Activated CD4-positive, alpha-beta memory T cell treated with anti-CD3 and anti-CD28 coated beads, Interleukin-2, amount 10 ng/mL, durations not matched to agents 7 days and 5 days (primary cell): ENCODE measurements around the gene CHST11. TPM values are rescaled to one million over a fixed set of nuclear protein-coding genes. Genes with fewer than 3 reads are reported as not detected.
"Not testable (repeated sequence)": the region's sequence is repeated elsewhere in the genome, so short reads cannot be mapped to it uniquely, and the experiment has no call there.

Experiments used
- CTCF ChIA-PET: fragments of 350-600 bp; sonication (Branson Sonifier 250); formaldehyde crosslinking; loops from one replicate; lab custom pipeline; 2021; ENCODE audit warnings: antibody characterized with exemption, inconsistent platforms; lab: Charles Lee
- POLR2A ChIA-PET: fragments of 350-600 bp; sonication (Branson Sonifier 250); formaldehyde crosslinking; loops from one replicate; lab custom pipeline; 2021; ENCODE audit warnings: antibody characterized with exemption; lab: Charles Lee
- DNase-seq: peaks from one replicate; pipeline ENCODE4 v3.0.0-alpha.2; 2020
- H3K27ac Mint-ChIP-seq: one replicate; pipeline ENCODE4 v1.8.0; 2021; ENCODE audit warnings: mild to moderate bottlenecking, mixed read lengths
- H3K27me3 Mint-ChIP-seq: one replicate; pipeline ENCODE4 v1.8.0; 2021; ENCODE audit warnings: mixed read lengths
- H3K36me3 Mint-ChIP-seq: one replicate; pipeline ENCODE4 v1.8.0; 2021; ENCODE audit warnings: low read depth, mixed read lengths
- H3K4me1 Mint-ChIP-seq: one replicate; pipeline ENCODE4 v1.8.0; 2021; ENCODE audit warnings: mixed read lengths
- H3K4me3 Mint-ChIP-seq: one replicate; pipeline ENCODE4 v1.8.0; 2021; ENCODE audit warnings: mild to moderate bottlenecking, mixed read lengths
- H3K9me3 Mint-ChIP-seq: one replicate; pipeline ENCODE4 v1.8.0; 2021; ENCODE audit warnings: mixed read lengths
- total RNA-seq, 2 experiments: library from RNA; stranded (reverse); gene quantifications; one replicate each; pipeline ENCODE4 v1.2.3, GENCODE V29; 2021

Gene CHST11
- total RNA-seq, 2 experiments from 2014 or later = 124 to 125 TPM

GRCh38 chr12:104738331-104738730 is 281.6 kb downstream of the CHST11 start:
- H3K27me3 Mint-ChIP-seq = no peaks in the 10 kb centered on the region
- CTCF ChIA-PET = interaction anchor here (0.6 to 2.0 kb wide), 2 partner anchors 51 to 357 kb away, joined by 3 to 5 read pairs; no protein-coding TSS in a partner anchor
- DNase-seq = no peak
- peaks cover 19% of the 10 kb centered on the region for H3K36me3 Mint-ChIP-seq
- peaks cover 86% of the 10 kb centered on the region for H3K4me1 Mint-ChIP-seq
- POLR2A ChIA-PET = interaction anchor here (1.2 kb wide), 1 partner anchor 18 kb away, joined by 3 read pairs; no protein-coding TSS in a partner anchor
- no peaks in the 10 kb centered on the region for H3K9me3 Mint-ChIP-seq
- no peak overlapping the region for H3K4me3 Mint-ChIP-seq
- H3K27ac Mint-ChIP-seq = peak overlapping the region; percentile 38

GRCh38 chr12:104738776-104739642 is 282.3 kb downstream of the CHST11 start:
- Mint-ChIP-seq H3K9me3 (no peaks in the 10 kb centered on the region), H3K27ac (peak overlapping the region; percentile 55), H3K27me3 (no peaks in the 10 kb centered on the region), H3K4me3 (no peak overlapping the region), H3K4me1 (peaks cover 85% of the 10 kb centered on the region), H3K36me3 (peaks cover 24% of the 10 kb centered on the region)
- no peak for DNase-seq
- ChIA-PET POLR2A (interaction anchor here (1.2 kb wide), 1 partner anchor 18 kb away, joined by 3 read pairs; no protein-coding TSS in a partner anchor), CTCF (interaction anchor here (0.6 to 2.0 kb wide), 3 partner anchors 11 to 357 kb away, joined by 3 to 5 read pairs (median 3); no protein-coding TSS in a partner anchor)

DNA sequence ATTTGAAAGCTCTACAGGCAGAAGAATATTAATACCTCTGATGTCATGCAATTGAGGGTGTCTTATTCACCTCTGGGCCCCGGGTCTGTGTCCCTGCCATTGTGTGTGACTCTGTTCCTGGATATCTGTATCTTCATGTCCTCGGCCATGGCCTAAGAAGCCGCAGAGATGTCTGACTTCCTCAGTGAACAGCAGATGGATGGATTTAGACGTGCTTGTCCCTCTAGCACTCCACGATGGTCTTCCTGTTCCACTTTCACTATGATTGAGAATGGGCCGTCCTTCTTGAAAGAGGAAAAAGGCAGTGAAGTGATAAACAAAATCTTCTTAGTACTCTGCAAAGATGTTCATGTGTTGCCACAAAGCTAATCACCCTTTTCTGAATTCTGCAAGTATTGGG is 283.9 kb downstream of the CHST11 start:
- POLR2A ChIA-PET = interaction anchor here (0.6 to 1.4 kb wide), 4 partner anchors 20 to 127 kb away, joined by 3 to 4 read pairs (median 3); no protein-coding TSS in a partner anchor
- H3K9me3 Mint-ChIP-seq = no peaks in the 10 kb centered on the region

DNA sequence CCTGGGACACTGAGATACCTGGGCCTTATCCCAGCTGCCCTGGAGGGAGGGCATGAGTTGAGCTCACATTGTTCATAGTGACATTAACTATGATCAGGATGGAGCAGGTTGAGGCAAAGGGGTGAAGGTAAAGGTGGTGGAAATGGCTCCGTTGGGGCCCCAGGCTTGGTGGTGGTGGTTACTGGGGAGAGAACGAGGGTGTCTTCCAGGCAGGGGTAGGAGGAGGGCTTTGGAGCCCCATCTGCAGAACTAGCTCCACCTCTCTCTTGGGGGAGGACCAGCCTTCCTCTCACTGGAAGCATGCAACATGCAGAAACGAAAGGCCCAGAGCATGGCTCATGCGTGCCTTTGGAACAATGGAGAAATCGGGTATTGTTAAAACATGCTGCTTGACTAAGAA is 284.3 kb downstream of the CHST11 start:
- H3K4me3 Mint-ChIP-seq = peak overlapping the region; percentile 60
- CTCF ChIA-PET = no interaction called here
- peak overlapping the region; percentile 85 for H3K27ac Mint-ChIP-seq
- H3K4me1 Mint-ChIP-seq = peaks cover 78% of the 10 kb centered on the region
- peaks cover 27% of the 10 kb centered on the region for H3K36me3 Mint-ChIP-seq
- POLR2A ChIA-PET = interaction anchor here (0.6 to 1.4 kb wide), 4 partner anchors 21 to 127 kb away, joined by 3 to 4 read pairs (median 3); no protein-coding TSS in a partner anchor
- no peaks in the 10 kb centered on the region for H3K9me3 Mint-ChIP-seq
- no peaks in the 10 kb centered on the region for H3K27me3 Mint-ChIP-seq
- DNase-seq = no peak

More for the DNA sequence above, 283.9 kb downstream of the CHST11 start:
- CTCF ChIA-PET = no interaction called here
- Mint-ChIP-seq H3K36me3 (peaks cover 27% of the 10 kb centered on the region), H3K27ac (peak overlapping the region; percentile 85), H3K4me1 (peaks cover 78% of the 10 kb centered on the region), H3K27me3 (no peaks in the 10 kb centered on the region), H3K4me3 (peak overlapping the region; percentile 60)
- peak; percentile 35 for DNase-seq

DNA sequence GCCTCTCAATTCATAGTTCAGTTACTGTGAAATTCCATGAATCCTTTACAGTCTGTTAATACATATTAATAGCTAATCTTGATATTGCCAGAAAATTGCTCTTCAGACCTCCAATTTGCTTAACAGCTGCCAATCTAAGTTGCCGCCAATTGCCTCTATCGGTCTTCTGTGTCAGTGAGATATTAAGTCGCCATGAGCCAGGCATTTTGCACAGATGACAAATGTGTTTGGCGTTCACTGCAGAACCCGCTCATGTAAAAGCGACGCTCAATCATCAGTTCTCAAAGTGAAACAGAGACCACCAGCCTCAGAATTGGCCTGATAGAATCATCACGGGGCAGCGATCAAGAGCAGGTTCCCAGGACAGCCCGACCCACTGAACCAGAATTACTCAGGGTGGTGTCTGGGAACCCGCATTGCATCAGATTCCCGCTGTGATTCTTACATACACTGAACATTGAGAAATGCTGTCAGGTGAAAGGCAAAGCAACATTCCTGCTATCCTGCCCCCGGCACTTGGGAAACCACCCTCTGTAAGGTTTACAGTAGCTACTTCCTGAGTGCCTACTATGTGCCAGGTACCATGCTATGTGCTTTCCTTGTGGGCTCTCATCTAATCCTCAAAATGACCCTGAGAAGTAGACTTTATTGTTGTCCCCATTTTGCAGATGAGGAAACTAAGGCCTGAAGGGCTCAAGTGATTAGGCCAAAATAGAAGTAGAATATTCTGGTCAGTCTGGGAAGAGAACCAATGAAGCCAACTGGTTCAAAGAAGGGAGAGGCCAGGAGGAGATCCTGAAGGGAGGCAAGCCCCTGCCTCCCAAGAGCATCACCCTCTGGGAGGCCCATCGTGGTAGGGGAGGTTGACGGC is 285.0 kb downstream of the CHST11 start:
- peaks cover 78% of the 10 kb centered on the region for H3K4me1 Mint-ChIP-seq
- DNase-seq = no peak
- H3K27me3 Mint-ChIP-seq = no peaks in the 10 kb centered on the region
- POLR2A ChIA-PET = interaction anchor here (1.0 to 1.4 kb wide), 2 partner anchors 54 to 123 kb away, joined by 3 to 4 read pairs; no protein-coding TSS in a partner anchor
- no peak overlapping the region for H3K4me3 Mint-ChIP-seq
- CTCF ChIA-PET = no interaction called here
- H3K27ac Mint-ChIP-seq = peak overlapping the region; percentile 85
- H3K36me3 Mint-ChIP-seq = peaks cover 27% of the 10 kb centered on the region
- H3K9me3 Mint-ChIP-seq = no peaks in the 10 kb centered on the region

GRCh38 chr12:104742551-104743201 is 285.9 kb downstream of the CHST11 start:
- POLR2A ChIA-PET = interaction anchor here (0.9 kb wide), 1 partner anchor 23 kb away, joined by 3 read pairs; no protein-coding TSS in a partner anchor
- no peaks in the 10 kb centered on the region for H3K27me3 Mint-ChIP-seq

GRCh38 chr12:104743202-104743580 is 286.4 kb downstream of the CHST11 start:
- no peaks in the 10 kb centered on the region for H3K9me3 Mint-ChIP-seq
- ChIA-PET POLR2A (interaction anchor here (0.9 kb wide), 1 partner anchor 23 kb away, joined by 3 read pairs; no protein-coding TSS in a partner anchor), CTCF (no interaction called here)

More at GRCh38 chr12:104742551-104743201, 285.9 kb downstream of the CHST11 start:
- no peaks in the 10 kb centered on the region for H3K9me3 Mint-ChIP-seq
- H3K4me3 Mint-ChIP-seq = no peak overlapping the region
- H3K27ac Mint-ChIP-seq = peak overlapping the region; percentile 16
- H3K36me3 Mint-ChIP-seq = peaks cover 27% of the 10 kb centered on the region
- CTCF ChIA-PET = no interaction called here
- H3K4me1 Mint-ChIP-seq = peaks cover 78% of the 10 kb centered on the region
- DNase-seq = no peak

GRCh38 chr12:104743753-104744548 is 287.2 kb downstream of the CHST11 start:
- POLR2A ChIA-PET = interaction anchor here (0.9 kb wide), 1 partner anchor 22 kb away, joined by 3 read pairs; no protein-coding TSS in a partner anchor
- CTCF ChIA-PET, H3K27ac Mint-ChIP-seq, H3K9me3 Mint-ChIP-seq, DNase-seq, H3K4me3 Mint-ChIP-seq, H3K27me3 Mint-ChIP-seq: not testable (repeated sequence)
- peaks cover 76% of the 10 kb centered on the region for H3K4me1 Mint-ChIP-seq
- H3K36me3 Mint-ChIP-seq = peaks cover 20% of the 10 kb centered on the region

More at GRCh38 chr12:104743202-104743580, 286.4 kb downstream of the CHST11 start:
- peaks cover 24% of the 10 kb centered on the region for H3K36me3 Mint-ChIP-seq
- no peak overlapping the region for H3K4me3 Mint-ChIP-seq
- H3K27me3 Mint-ChIP-seq = no peaks in the 10 kb centered on the region
- H3K4me1 Mint-ChIP-seq = peaks cover 78% of the 10 kb centered on the region
- DNase-seq = no peak
- peak overlapping the region; percentile 16 for H3K27ac Mint-ChIP-seq

DNA sequence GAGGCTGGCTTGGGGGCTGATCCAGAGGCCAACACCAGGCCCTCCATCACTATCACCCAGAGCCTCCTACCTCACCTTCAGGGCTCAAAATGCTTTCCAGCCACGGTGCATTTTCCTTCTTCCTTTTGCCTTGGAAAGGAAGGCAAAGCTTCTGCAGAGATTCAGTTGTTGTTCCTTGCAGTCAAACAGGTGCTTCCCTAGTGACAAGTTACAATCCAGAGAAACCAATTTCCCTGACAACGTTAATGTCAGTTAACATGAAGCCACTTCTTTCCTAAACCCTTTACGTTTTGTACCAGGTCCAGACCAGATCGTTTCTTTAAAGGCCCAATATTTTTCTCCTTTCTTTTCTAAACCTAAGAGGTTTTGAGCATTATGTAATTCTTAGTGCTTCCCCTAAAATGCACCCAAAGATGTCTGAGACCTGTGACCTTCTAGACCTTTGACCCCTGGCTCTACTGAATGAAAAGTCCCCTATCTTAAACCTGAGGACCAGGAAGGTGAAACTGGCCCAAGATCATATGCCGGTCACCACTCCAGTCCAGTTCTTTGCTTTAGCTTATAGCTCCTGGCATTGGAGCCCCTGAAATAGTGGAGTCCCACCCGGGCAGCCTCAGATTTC is 289.8 kb downstream of the CHST11 start:
- ChIA-PET POLR2A (interaction anchor here (1.6 kb wide), 1 partner anchor 59 kb away, joined by 7 read pairs; no protein-coding TSS in a partner anchor), CTCF (no interaction called here)
- H3K4me1 Mint-ChIP-seq = peaks cover 68% of the 10 kb centered on the region
- no peaks in the 10 kb centered on the region for H3K27me3 Mint-ChIP-seq
- H3K4me3 Mint-ChIP-seq = no peak overlapping the region
- no peak overlapping the region for H3K27ac Mint-ChIP-seq
- peaks cover 14% of the 10 kb centered on the region for H3K36me3 Mint-ChIP-seq
- H3K9me3 Mint-ChIP-seq = no peaks in the 10 kb centered on the region
- no peak for DNase-seq

- CTCF ChIA-PET = interaction anchor here (1.2 kb wide), 1 partner anchor 366 kb away, joined by 5 read pairs; no protein-coding TSS in a partner anchor
- DNase-seq = no peak
- Mint-ChIP-seq H3K27ac (no peak overlapping the region), H3K4me1 (peaks cover 62% of the 10 kb centered on the region), H3K27me3 (no peaks in the 10 kb centered on the region), H3K4me3 (peak overlapping the region; percentile 4), H3K9me3 (no peaks in the 10 kb centered on the region), H3K36me3 (peaks cover 14% of the 10 kb centered on the region)
- POLR2A ChIA-PET = interaction anchor here (1.6 kb wide), 1 partner anchor 60 kb away, joined by 7 read pairs; no protein-coding TSS in a partner anchor
Measured at GRCh38 chr12:104747330-104747729, 290.6 kb downstream of the CHST11 start.

GRCh38 chr12:104747955-104748354 is 291.2 kb downstream of the CHST11 start:
- Mint-ChIP-seq H3K4me1 (peaks cover 59% of the 10 kb centered on the region), H3K9me3 (no peaks in the 10 kb centered on the region), H3K4me3 (peak overlapping the region; percentile 4), H3K27me3 (no peaks in the 10 kb centered on the region), H3K36me3 (peaks cover 10% of the 10 kb centered on the region), H3K27ac (no peak overlapping the region)
- ChIA-PET POLR2A (interaction anchor here (1.6 kb wide), 1 partner anchor 60 kb away, joined by 7 read pairs; no protein-coding TSS in a partner anchor), CTCF (interaction anchor here (1.2 kb wide), 1 partner anchor 366 kb away, joined by 5 read pairs; no protein-coding TSS in a partner anchor)
- DNase-seq = no peak
